ENCODE measurements around the gene ADIG. TPM values are rescaled to one million over a fixed set of nuclear protein-coding genes. Genes with fewer than 3 reads are reported as not detected.
A peak's percentile ranks its signal among the peaks of the same experiment; 100 is the strongest.

The ADIG gene
- total RNA-seq, 1 donor from 2014 or later = not detected

DNA sequence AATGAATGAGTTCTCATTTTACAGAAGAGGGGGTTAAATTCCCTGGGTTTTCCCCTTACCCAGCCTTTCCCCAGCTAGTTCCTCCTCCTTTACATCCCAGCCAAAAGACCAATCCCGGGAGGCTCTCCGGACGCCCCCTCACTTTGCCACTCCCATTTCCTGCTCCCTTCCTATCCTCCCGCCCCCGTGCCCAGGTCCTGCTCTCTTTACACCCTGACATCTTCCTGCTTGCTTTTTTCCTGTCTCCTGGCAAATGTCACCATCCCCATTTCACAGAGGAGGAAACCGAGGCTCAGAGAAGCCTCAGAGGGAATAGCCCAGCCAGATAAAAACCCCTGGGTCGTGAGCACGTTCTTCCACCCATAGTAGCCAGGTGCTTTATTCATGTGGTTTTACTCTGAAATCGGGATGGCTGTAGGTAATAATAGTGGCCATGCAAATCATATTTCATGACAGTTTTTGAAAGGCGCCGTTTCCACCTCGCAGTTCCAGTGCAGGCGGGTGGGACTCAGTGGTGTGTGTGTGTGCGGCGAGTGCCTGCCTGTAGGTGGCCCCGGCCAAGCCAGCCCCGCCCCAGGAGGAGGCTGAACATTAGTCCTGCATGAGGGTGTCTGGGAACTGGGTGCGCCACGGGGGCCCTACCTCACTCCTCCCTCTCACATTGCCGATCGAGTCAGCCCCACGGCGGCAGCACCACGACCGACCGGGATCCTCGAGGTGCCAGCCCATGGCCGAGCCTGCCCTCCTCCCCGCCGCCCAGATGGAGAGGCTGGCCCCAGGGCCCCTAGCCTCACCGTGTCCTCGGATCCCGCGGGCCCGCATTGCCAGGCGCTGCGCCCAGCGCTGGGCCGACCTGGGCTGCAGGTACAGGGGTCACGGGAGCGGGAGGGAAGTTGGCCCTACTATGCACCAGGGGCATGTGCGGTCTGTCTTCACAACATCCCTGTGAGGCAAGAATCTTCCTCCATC lies 20.5 kb downstream of the ADIG start, which contains the start of gene ARHGAP40:
Gene ARHGAP40, plus strand, starts transcription at position 594 of the 969 bp plus-strand sequence.
- peak; percentile 61 for DNase-seq
- Mint-ChIP-seq H3K36me3 (ENCODE audit: low read depth) (no peaks in the 10 kb centered on the region), H3K9me3 (no peaks in the 10 kb centered on the region), H3K27ac (no peak within 1 kb of the TSS), H3K4me3 (peak within 1 kb of the TSS; percentile 7), H3K27me3 (peaks cover 56% of the 10 kb centered on the region), H3K4me1 (peaks cover 6% of the 10 kb centered on the region)
- intact Hi-C loops (cut with micrococcal nuclease) = no loop called here

DNA sequence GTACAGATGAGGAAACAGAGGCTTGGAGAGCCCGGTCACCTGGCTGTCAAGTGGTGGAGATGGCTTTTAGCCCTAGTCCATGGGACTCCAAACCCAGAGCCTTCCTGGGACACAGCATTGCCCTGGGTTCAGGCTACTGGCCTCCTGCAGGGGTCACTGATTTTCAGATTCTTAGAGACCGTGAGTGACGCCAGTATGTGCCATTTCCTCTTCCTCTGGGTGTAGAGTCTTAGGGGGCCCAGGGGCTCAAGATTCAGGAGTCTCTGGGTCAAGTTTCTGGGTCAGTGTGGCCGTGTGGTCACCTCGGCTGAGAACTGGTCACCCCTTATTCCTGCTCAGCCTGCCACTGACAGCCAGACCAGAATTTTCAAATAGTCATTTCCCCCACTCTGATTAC lies 21.2 kb downstream of the ADIG start:
- peaks cover 59% of the 10 kb centered on the region for H3K27me3 Mint-ChIP-seq
- H3K36me3 Mint-ChIP-seq (ENCODE audit: low read depth) = no peaks in the 10 kb centered on the region
- no peak overlapping the region for H3K4me3 Mint-ChIP-seq
- no peak overlapping the region for H3K27ac Mint-ChIP-seq
- no peaks in the 10 kb centered on the region for H3K9me3 Mint-ChIP-seq
- intact Hi-C loops (cut with micrococcal nuclease) = no loop called here
- no peak for DNase-seq
- H3K4me1 Mint-ChIP-seq = peaks cover 6% of the 10 kb centered on the region

DNA sequence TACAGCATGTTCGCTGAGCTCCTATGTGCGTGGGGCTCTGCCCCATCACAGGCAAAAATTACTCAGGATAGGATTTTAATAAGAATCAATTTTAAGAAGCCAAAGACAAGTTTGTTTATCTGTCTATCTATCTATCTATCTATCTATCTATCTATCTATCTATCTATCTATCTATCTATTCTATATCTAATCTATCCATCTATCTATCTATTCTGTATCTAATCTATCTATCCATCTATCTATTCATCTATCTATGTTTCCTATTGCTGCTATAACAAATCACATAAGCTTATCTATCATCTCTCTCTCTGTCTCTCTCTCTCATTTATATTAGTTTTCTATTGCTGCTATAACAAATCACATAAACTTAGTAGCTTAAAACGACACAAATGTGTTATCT lies 22.3 kb downstream of the ADIG start:
- Mint-ChIP-seq H3K27me3 (peaks cover 58% of the 10 kb centered on the region), H3K4me3 (no peak overlapping the region), H3K9me3 (no peaks in the 10 kb centered on the region), H3K27ac (no peak overlapping the region), H3K4me1 (peaks cover 6% of the 10 kb centered on the region), H3K36me3 (ENCODE audit: low read depth) (no peaks in the 10 kb centered on the region)
- no peak for DNase-seq
- intact Hi-C loops (cut with micrococcal nuclease) = no loop called here

DNA sequence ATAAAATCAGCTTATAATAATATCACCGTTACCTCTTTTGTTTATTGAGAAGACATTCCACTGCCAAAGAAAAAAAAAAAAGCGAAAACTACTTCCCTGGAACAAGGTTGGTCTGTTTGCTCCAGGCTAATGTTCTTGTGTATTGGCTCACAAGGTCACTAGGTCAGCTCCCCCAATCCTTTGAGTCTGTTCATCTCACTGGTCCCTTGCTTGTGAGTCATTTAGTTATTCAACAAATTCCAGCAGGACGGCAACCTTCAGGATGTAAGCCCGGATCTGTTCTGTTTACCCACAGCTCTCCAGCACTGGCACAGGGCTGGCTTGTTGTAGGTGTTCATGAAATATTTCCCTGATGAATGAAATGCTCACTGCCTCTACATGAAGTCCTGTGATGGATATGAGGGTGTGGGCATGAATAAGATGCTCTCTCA lies 23.9 kb downstream of the ADIG start:
- no peak overlapping the region for H3K4me3 Mint-ChIP-seq
- peaks cover 62% of the 10 kb centered on the region for H3K27me3 Mint-ChIP-seq
- H3K36me3 Mint-ChIP-seq (ENCODE audit: low read depth) = no peaks in the 10 kb centered on the region
- peaks cover 6% of the 10 kb centered on the region for H3K4me1 Mint-ChIP-seq
- no peak overlapping the region for H3K27ac Mint-ChIP-seq
- DNase-seq = no peak
- H3K9me3 Mint-ChIP-seq = no peaks in the 10 kb centered on the region
- intact Hi-C loops (cut with micrococcal nuclease) = no loop called here

DNA sequence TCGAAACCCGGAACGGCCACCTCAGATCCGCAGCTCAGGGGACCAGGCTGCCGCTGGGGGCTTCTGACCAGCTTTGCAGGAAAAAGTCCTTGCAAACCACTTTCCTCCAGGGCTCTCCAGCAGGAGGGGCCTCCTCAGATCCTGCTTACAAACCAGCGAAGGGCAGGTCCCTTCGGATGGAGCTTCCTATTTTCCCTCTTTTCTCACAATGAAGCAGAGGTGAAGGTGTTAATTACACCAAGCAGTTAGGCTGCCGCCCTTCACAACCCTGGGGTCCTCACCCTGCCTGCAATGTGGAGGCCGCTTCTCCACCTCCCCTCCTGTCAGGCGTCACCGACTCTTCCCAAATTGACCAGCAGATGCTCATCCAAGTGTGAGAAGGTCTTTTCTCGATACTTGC lies 26.4 kb downstream of the ADIG start:
- no peak for DNase-seq
- H3K36me3 Mint-ChIP-seq (ENCODE audit: low read depth) = no peaks in the 10 kb centered on the region
- H3K4me3 Mint-ChIP-seq = no peak overlapping the region
- H3K27ac Mint-ChIP-seq = no peak overlapping the region
- intact Hi-C loops (cut with micrococcal nuclease) = no loop called here
- peaks cover 46% of the 10 kb centered on the region for H3K27me3 Mint-ChIP-seq
- no peaks in the 10 kb centered on the region for H3K9me3 Mint-ChIP-seq
- H3K4me1 Mint-ChIP-seq = no peaks in the 10 kb centered on the region

DNA sequence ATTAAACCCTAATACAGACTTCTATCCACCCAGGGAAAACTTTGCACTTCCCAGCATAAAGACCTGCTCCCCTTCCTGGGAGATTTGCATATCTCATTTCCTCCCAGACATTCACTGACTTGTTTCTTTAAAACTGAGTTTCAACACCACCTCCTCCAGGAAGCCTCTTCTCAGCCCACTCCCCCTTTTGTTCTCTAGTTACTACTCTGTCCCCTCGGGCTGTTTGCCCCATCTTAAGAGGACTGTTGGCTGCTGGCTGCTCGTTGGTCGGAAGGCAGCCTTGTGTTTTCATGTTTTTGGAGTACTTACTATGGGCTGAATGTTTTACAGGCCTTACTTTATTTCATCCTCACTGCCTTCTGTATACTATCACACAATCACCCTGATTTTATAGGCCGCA lies 27.2 kb downstream of the ADIG start:
- Mint-ChIP-seq H3K4me3 (no peak overlapping the region), H3K4me1 (no peaks in the 10 kb centered on the region), H3K27me3 (peaks cover 39% of the 10 kb centered on the region), H3K36me3 (ENCODE audit: low read depth) (no peaks in the 10 kb centered on the region), H3K9me3 (no peaks in the 10 kb centered on the region), H3K27ac (no peak overlapping the region)
- intact Hi-C loops (cut with micrococcal nuclease) = no loop called here
- DNase-seq = no peak

DNA sequence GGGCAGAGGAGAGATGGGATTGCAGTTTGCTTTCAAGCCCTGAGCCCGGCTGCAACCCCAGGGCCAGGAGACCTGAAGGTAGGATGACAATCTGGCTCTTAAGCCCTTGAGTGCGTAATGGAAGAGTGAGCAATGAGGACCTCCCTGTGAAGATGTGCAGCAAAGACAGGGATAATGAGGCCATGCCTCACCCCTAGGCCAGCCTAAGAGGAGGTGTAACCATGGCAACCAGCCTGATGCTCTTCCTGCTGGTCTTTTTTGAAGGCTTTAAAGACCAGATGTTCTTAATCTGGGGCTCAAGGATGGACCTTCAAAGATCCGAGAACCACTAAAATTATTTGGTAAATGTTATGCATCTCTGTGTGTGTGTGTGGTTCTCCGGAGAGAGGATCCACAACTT lies 28.8 kb downstream of the ADIG start:
- Mint-ChIP-seq H3K27ac (no peak overlapping the region), H3K9me3 (no peaks in the 10 kb centered on the region), H3K27me3 (peaks cover 31% of the 10 kb centered on the region), H3K4me1 (no peaks in the 10 kb centered on the region), H3K4me3 (no peak overlapping the region), H3K36me3 (ENCODE audit: low read depth) (no peaks in the 10 kb centered on the region)
- no peak for DNase-seq
- intact Hi-C loops (cut with micrococcal nuclease) = no loop called here

DNA sequence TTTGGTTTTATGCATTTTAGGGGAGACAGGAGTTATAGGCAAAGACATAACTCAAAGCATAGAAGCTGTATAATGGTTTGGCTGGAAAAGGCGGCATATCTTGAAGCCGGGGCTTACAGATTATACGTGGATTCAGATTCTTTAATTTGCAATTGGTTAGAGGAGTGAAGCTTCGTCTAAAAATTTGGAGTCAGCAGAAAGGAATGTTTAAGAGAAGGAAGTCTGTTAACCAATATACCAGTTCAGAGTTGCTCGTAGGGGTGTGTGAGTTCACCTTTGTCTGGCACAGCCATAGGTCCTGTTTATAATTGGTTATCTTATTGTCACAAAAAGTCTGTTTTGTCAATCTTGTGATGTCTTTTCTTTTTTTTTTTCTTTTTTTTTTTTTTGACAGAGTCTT lies 29.5 kb downstream of the ADIG start:
- peaks cover 25% of the 10 kb centered on the region for H3K27me3 Mint-ChIP-seq
- H3K4me1 Mint-ChIP-seq = no peaks in the 10 kb centered on the region
- no peaks in the 10 kb centered on the region for H3K36me3 Mint-ChIP-seq (ENCODE audit: low read depth)
- no peak overlapping the region for H3K4me3 Mint-ChIP-seq
- H3K9me3 Mint-ChIP-seq = no peaks in the 10 kb centered on the region
- DNase-seq = no peak
- H3K27ac Mint-ChIP-seq = no peak overlapping the region
- intact Hi-C loops (cut with micrococcal nuclease) = no loop called here

DNA sequence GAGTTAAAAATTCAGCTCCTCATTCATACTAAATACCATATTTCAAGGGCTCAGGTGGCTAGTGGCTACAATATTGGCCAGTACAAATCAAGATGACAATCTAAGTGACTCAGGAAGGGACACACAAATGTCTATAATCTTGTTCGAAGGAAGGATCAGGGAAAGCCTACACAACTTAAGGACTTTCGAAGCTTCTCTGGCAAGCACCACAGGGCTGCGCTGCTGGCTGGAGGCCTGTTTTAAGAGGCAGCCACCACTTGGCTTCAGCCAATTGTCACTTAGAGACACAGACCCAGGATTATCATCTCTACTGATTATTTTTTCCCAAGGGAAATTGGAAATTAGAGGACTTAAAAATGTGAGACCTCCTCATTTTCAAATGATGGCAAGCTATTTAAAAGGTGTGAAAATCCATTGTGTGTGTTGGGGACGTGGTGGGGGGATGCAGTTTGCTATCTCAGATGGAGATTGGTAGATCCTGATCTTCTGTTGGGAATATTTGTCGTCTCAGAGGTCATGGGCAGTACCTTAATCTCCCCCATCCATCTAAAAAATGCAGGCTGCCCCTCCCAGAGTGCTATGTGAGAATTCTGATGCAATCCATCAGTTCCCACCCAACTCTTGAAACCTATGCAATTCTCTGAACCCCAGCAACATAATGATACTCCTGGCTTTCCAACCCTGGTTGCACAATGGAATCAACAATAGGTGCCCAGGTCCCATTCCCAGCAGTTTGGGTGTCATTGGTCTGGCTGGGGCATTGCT lies 31.9 kb downstream of the ADIG start:
- H3K36me3 Mint-ChIP-seq (ENCODE audit: low read depth) = no peaks in the 10 kb centered on the region
- H3K9me3 Mint-ChIP-seq = no peaks in the 10 kb centered on the region
- intact Hi-C loops (cut with micrococcal nuclease) = no loop called here
- no peak for DNase-seq
- H3K27ac Mint-ChIP-seq = no peak overlapping the region
- peaks cover 17% of the 10 kb centered on the region for H3K27me3 Mint-ChIP-seq
- H3K4me1 Mint-ChIP-seq = no peaks in the 10 kb centered on the region
- H3K4me3 Mint-ChIP-seq = no peak overlapping the region

DNA sequence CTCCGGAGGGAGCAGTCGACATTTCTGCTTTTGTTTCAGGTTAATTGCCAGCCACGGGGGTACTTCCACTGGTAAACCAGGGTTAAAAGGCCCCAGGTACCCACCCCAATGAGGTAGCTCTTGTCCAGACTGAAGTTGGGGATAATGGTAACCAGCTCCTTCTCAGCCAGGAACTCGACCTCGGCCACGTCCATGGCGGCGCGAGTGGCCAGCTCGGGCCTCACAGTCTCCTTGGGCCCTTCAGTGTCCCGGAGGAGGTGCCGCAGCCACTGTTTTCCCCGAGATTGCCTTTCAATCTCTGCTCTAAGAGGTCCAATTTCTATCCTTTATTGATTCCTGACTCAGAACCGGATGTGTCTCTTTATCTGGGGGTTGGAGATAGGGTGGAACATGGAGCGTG lies 34.3 kb downstream of the ADIG start:
- H3K4me1 Mint-ChIP-seq = no peaks in the 10 kb centered on the region
- H3K27me3 Mint-ChIP-seq = peaks cover 15% of the 10 kb centered on the region

DNA sequence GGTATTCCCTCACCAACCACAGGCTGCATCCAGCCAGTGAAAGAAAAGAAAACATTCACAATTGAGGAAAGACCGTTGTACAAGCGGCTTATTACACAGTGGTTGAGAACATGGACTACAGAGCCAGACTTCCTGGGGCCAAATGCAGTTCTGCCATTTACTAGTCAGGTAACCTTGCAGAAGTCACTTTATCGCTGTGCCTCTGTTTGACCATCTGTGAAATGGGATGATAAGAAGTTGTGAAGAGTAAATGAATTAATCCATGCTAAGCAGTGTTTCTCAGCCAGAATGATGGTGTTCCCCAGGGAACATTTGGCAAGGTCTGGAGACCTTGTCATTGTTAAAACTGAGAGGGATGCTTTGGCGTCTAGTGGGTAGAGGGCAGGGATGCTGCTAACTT lies 35.5 kb downstream of the ADIG start:
- H3K4me3 Mint-ChIP-seq = no peak overlapping the region
- H3K4me1 Mint-ChIP-seq = no peaks in the 10 kb centered on the region
- no peak overlapping the region for H3K27ac Mint-ChIP-seq
- intact Hi-C loops (cut with micrococcal nuclease) = no loop called here
- no peaks in the 10 kb centered on the region for H3K36me3 Mint-ChIP-seq (ENCODE audit: low read depth)
- DNase-seq = no peak
- H3K27me3 Mint-ChIP-seq = peaks cover 21% of the 10 kb centered on the region
- H3K9me3 Mint-ChIP-seq = no peaks in the 10 kb centered on the region

More for the DNA sequence above, 34.3 kb downstream of the ADIG start:
- Mint-ChIP-seq H3K9me3 (no peaks in the 10 kb centered on the region), H3K36me3 (ENCODE audit: low read depth) (no peaks in the 10 kb centered on the region), H3K27ac (no peak overlapping the region), H3K4me3 (no peak overlapping the region)
- intact Hi-C loops (cut with micrococcal nuclease) = no loop called here
- DNase-seq = no peak

DNA sequence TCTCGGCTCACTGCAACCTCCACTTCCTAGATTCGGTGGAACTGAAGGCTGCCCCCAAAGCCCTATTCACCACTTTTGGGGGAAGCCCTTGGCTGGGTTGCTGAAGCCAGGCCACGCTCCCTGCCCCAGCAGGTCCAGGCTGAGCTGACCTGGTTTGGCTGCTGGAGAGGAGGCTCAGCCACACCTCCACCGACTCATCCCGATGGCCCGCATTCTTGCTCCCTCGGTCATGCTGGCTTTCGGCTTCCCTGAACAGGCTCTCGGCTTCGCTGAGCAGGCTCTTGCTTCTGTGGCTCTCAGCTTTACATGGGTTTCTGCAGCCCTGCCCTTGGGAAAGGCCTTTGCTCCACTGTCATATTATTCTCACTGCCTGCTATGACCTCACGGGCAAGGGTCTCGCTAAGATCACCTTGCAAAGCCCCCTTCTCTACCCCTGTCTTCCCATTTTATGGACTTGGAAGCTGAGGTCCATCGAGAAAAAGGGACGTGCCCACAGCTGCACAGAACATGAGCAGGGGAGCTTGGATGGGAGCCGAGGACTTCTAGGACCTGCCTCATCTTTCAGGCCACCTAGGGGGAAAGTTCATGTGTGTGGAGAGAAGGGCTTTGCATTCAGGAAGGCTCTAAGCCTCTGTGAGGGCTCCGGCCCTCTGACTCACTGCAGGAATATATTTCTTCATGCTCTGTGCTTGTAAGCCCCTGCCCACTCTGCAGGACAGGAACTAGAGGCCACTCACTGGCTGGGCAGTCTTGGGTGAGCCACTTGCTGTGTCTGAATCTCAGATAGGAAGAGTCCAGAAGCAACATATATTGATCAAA lies 36.2 kb downstream of the ADIG start:
- Mint-ChIP-seq H3K4me1 (no peaks in the 10 kb centered on the region), H3K27ac (no peak overlapping the region), H3K4me3 (no peak overlapping the region), H3K36me3 (ENCODE audit: low read depth) (no peaks in the 10 kb centered on the region), H3K27me3 (peaks cover 22% of the 10 kb centered on the region), H3K9me3 (no peaks in the 10 kb centered on the region)
- intact Hi-C loops (cut with micrococcal nuclease) = no loop called here
- DNase-seq = no peak

DNA sequence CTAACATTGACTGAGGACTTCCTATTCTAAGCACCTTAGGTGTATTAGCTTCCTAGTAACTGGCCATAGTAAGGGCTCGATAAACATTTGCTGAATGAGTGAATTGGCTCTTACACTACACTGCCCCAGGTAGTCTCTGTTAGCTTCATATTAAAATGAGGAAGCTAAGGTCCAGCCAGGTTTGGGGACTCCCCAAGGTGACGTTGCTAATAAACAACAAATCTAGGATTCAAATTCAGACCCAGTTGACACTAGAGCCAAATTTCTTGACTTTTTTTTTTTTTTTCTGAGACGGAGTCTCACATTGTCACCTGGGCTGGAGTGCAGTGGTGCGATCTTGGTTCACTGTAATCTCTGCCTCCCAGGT lies 36.8 kb downstream of the ADIG start:
- H3K4me3 Mint-ChIP-seq = no peak overlapping the region
- intact Hi-C loops (cut with micrococcal nuclease) = no loop called here
- H3K4me1 Mint-ChIP-seq = no peaks in the 10 kb centered on the region
- no peak for DNase-seq
- no peaks in the 10 kb centered on the region for H3K9me3 Mint-ChIP-seq
- H3K27ac Mint-ChIP-seq = no peak overlapping the region
- no peaks in the 10 kb centered on the region for H3K36me3 Mint-ChIP-seq (ENCODE audit: low read depth)
- peaks cover 24% of the 10 kb centered on the region for H3K27me3 Mint-ChIP-seq

Measured in activated CD4-positive, alpha-beta T cell treated with anti-CD3 and anti-CD28 coated beads, Interleukin-2, amount 10 ng/mL, durations not matched to agents 24 days and 14 days (primary cell).